Activated B cell treated with CpG ODN at 0.5 μM for 24 hours (primary cell): ENCODE measurements around the gene RCE1. TPM values are rescaled to one million over a fixed set of nuclear protein-coding genes. Genes with fewer than 3 reads are reported as not detected.

Experiments used
- ATAC-seq: fragments of 200-7000 bp; cut with Tn5 transposase; one replicate; pipeline ENCODE4 v1.10.0; 2021; ENCODE audit warnings: low read depth, mild to moderate bottlenecking, moderate library complexity
- CTCF ChIA-PET: fragments of 350-600 bp; sonication (Branson Sonifier 250); formaldehyde crosslinking; loops from one replicate; lab custom pipeline; 2021; ENCODE audit warnings: antibody characterized with exemption; lab: Charles Lee
- POLR2A ChIA-PET: fragments of 350-600 bp; sonication (Branson Sonifier 250); formaldehyde crosslinking; loops from one replicate; lab custom pipeline; 2021; ENCODE audit warnings: antibody characterized with exemption; lab: Charles Lee
- DNase-seq: peaks from one replicate; pipeline ENCODE4 v3.0.0; 2022
- H3K27ac Mint-ChIP-seq: one replicate; pipeline ENCODE4 v1.8.0; 2020; ENCODE audit warnings: mixed read lengths
- H3K27me3 Mint-ChIP-seq: one replicate; pipeline ENCODE4 v1.8.0; 2021; ENCODE audit warnings: mixed read lengths
- H3K36me3 Mint-ChIP-seq: one replicate; pipeline ENCODE4 v1.8.0; 2021; ENCODE audit warnings: low read depth, mixed read lengths
- H3K4me1 Mint-ChIP-seq: one replicate; pipeline ENCODE4 v1.8.0; 2021; ENCODE audit warnings: mixed read lengths
- H3K4me3 Mint-ChIP-seq: one replicate; pipeline ENCODE4 v1.8.0; 2020; ENCODE audit warnings: mild to moderate bottlenecking, mixed read lengths
- H3K9me3 Mint-ChIP-seq: one replicate; pipeline ENCODE4 v1.8.0; 2020; ENCODE audit warnings: mixed read lengths
- intact Hi-C: fragments of 100-400 bp; cut with micrococcal nuclease; formaldehyde crosslinking; loops from one replicate; pipeline ENCODE4 v1.15.1; 2024
- total RNA-seq: library from RNA; stranded (reverse); gene quantifications from 2 replicates; pipeline ENCODE4 v1.2.3, GENCODE V29; 2022
- TF ChIP-seq, protein P1 (sequence below): fragments of 200-600 bp; IDR thresholded peaks from one replicate; pipeline ENCODE4 v1.8.0; 2022; ENCODE audit warnings: antibody characterized with exemption, mild to moderate bottlenecking

RCE1 gene
- total RNA-seq, 1 donor from 2014 or later: 21.4 TPM

DNA sequence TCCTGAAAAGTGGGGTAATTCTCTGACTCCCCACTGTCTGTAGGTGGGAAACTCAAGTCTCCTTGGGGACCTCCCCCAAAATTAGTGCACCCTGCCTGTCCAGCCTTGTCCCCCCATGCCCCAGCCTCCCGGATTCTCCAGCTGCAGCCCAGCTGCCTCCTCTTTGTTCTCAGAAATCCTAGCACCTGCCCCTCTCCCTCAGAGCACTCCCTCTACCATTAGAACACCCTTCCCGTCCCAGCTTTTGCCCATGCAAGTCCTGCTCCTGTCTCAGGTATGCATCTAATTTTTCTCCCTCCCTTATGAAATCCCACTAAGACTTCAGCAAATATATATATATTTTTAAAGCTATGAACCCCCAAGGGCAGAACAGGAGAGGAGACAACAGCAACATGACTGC lies 50.9 kb downstream of the RCE1 start:
- ChIA-PET POLR2A (no interaction called here), CTCF (no interaction called here)
- intact Hi-C loops: no loop called here
- TF ChIP-seq, protein P1, sequence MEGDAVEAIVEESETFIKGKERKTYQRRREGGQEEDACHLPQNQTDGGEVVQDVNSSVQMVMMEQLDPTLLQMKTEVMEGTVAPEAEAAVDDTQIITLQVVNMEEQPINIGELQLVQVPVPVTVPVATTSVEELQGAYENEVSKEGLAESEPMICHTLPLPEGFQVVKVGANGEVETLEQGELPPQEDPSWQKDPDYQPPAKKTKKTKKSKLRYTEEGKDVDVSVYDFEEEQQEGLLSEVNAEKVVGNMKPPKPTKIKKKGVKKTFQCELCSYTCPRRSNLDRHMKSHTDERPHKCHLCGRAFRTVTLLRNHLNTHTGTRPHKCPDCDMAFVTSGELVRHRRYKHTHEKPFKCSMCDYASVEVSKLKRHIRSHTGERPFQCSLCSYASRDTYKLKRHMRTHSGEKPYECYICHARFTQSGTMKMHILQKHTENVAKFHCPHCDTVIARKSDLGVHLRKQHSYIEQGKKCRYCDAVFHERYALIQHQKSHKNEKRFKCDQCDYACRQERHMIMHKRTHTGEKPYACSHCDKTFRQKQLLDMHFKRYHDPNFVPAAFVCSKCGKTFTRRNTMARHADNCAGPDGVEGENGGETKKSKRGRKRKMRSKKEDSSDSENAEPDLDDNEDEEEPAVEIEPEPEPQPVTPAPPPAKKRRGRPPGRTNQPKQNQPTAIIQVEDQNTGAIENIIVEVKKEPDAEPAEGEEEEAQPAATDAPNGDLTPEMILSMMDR: no peak
- Mint-ChIP-seq H3K27ac (no peak overlapping the region), H3K9me3 (no peaks in the 10 kb centered on the region), H3K27me3 (peaks cover 16% of the 10 kb centered on the region), H3K4me3 (no peak overlapping the region), H3K4me1 (peaks cover 3% of the 10 kb centered on the region), H3K36me3 (no peaks in the 10 kb centered on the region)
- DNase-seq (no peak), ATAC-seq (no peak)

Other genes starting within 250 kb of the RCE1 start
- gene RBM14, start 226.8 kb upstream of the RCE1 start, total RNA-seq: 147 and 160 TPM in 2 replicates
- 197 and 202 TPM in 2 replicates for gene RBM4, start 204.7 kb upstream of the RCE1 start, total RNA-seq
- 30.8 and 34.4 TPM in 2 replicates for gene RBM4B, start 165.6 kb upstream of the RCE1 start, total RNA-seq
- 1.2 and 3.0 TPM in 2 replicates for gene SPTBN2, start 114.2 kb upstream of the RCE1 start, total RNA-seq
- gene LRFN4, start 13.6 kb downstream of the RCE1 start, total RNA-seq: 3.4 and 3.8 TPM in 2 replicates
- gene PC, start 114.9 kb downstream of the RCE1 start, total RNA-seq: 4.3 and 5.0 TPM in 2 replicates
- not detected in 2 replicates for gene C11orf86, start 131.9 kb downstream of the RCE1 start, total RNA-seq
- gene SYT12, start 179.7 kb downstream of the RCE1 start, total RNA-seq: not detected in 2 replicates
- 0.32 TPM in 1 of 2 replicates, not detected in the other for gene RHOD, start 213.4 kb downstream of the RCE1 start, total RNA-seq